Ovary (tissue), 9 donors: ENCODE data around the gene DDX4. TPM values are rescaled to one million over a fixed set of nuclear protein-coding genes. Genes with fewer than 3 reads are reported as not detected.

ENCODE experiments used
- DNase-seq, 5 donors: peaks; one replicate each; pipeline ENCODE4 v3.0.0-alpha.2; 2019 to 2020
- H3K27ac ChIP-seq, 2 donors: fragments of 200-600 bp; one replicate each; pipeline versions ENCODE4 v1.5.1 to v1.8.0; 2019 to 2022
- H3K27me3 ChIP-seq: fragments of 200-600 bp; one replicate; pipeline ENCODE4 v1.8.0; 2022
- H3K36me3 ChIP-seq: fragments of 200-600 bp; sonication (generic); one replicate; pipeline ENCODE4 v1.5.1; 2019
- H3K4me1 ChIP-seq: one replicate; pipeline ENCODE4 v1.8.1; 2013; ENCODE audit warnings: mild to moderate bottlenecking, moderate library complexity; ENCODE audit not compliant: insufficient read depth
- H3K4me3 ChIP-seq: fragments of 200-600 bp; sonication (generic); one replicate; pipeline ENCODE4 v1.5.1; 2017
- H3K9me3 ChIP-seq, 2 donors: fragments of 200-600 bp in 1 of 2; sonication (generic) in 1 of 2; one replicate each; pipeline versions ENCODE4 v1.5.1 to v1.8.1; 2013 to 2019; ENCODE audit warnings: mild to moderate bottlenecking in 1 of 2, moderate library complexity in 1 of 2
- CTCF ChIP-seq, 3 donors: fragments of 450-650 bp in 2 of 3; fragments of 200-600 bp in 1 of 3; IDR thresholded peaks; one replicate each; pipeline versions ENCODE4 v1.5.1 to v1.8.0; 2016 to 2022; ENCODE audit warnings: antibody characterized with exemption in 3 of 3, mild to moderate bottlenecking in 1 of 3
- EP300 ChIP-seq: sonication (generic); formaldehyde crosslinking; IDR thresholded peaks from one replicate; pipeline ENCODE4 v1.6.1; 2017; ENCODE audit warnings: antibody characterized with exemption
- POLR2A ChIP-seq: fragments of 450-650 bp; IDR thresholded peaks from one replicate; pipeline ENCODE4 v1.6.1; 2017; ENCODE audit warnings: antibody characterized with exemption, mild to moderate bottlenecking, moderate library complexity
- WGBS, 3 donors: extraction: QIAGEN DNeasy Blood & Tissue Kit in 1 of 3; methylation state at CpG; one replicate each; pipeline versions ENCODE4 v1.1.5 to v1.1.7; 2013 to 2017; 5-methylcytosine and 5-hydroxymethylcytosine counted together
- intact Hi-C, 4 donors: fragments of 100-400 bp; cut with DNase I; formaldehyde crosslinking; loops; one replicate each; pipeline versions ENCODE4 v1.11.0 to v1.15.1; 2022 to 2023
- polyA plus RNA-seq, 2 donors: library from polyadenylated mRNA; stranded (reverse); fragments of 200-250 nt in 1 of 2; fragments of 350-450 nt in 1 of 2; fragmentation: Illumina TruSeq in 1 of 2; extraction: RNeasy Lipid Tissue Mini Kit (QIAGEN cat#74804) in 1 of 2; gene quantifications; one replicate each; pipeline ENCODE4 v1.2.3, GENCODE V29; 2013 to 2014
- total RNA-seq, 7 donors: library from RNA; depleted of rRNA in 2 of 7; stranded (reverse); fragments of >200 nt in 2 of 7; fragmentation: NEBNext Ultra II Directional in 3 of 7; extraction: Animal tissue kit (Norgen Biotek cat#: 25700) in 3 of 7; gene quantifications; one replicate each; pipeline versions ENCODE4 v1.1.0 to v1.2.4, GENCODE V29; 2016 to 2023
- donor health status: DM: no; HTN: no; CAD: no; lungs with moderate emphysema.
- donor health status: DM: no; HTN: no; CAD: no.
- donor health status: Bipolar disorder and iron deficiency.
- donor health status: DM: yes; HTN: yes; CAD: no.
- donor health status: DM: no; HTN: no; CAD: no.
- donor health status: DM: yes; HTN: yes; CAD: no.

The DDX4 gene
- total and polyA plus RNA-seq, 9 donors = 0.63 TPM; not detected in 8

- TF ChIP-seq EP300 (no peak), CTCF (IDR thresholded peaks at IDR 0.05) (no peak), POLR2A (no peak)
- Histone ChIP-seq H3K27ac (no peak overlapping the region), H3K4me1 (no peaks in the 10 kb centered on the region), H3K4me3 (no peak overlapping the region), H3K36me3 (no peaks in the 10 kb centered on the region), H3K27me3 (no peaks in the 10 kb centered on the region), H3K9me3 (no peaks in the 10 kb centered on the region)
- 86 to 92% (median 86%) methylated on average over 2 of the region's 2 CpGs for WGBS, 3 donors
- intact Hi-C loops = no loop called here
- DNase-seq = no peak
These were observed 120.2 kb downstream of the DDX4 start for GRCh38 chr5:55858104-55858503.

GRCh38 chr5:55860288-55860687 is 122.4 kb downstream of the DDX4 start:
- intact Hi-C loops = no loop called here

GRCh38 chr5:55860709-55861108 is 122.8 kb downstream of the DDX4 start:
- Histone ChIP-seq H3K4me3 (no peak overlapping the region), H3K4me1 (no peaks in the 10 kb centered on the region), H3K27me3 (no peaks in the 10 kb centered on the region), H3K36me3 (no peaks in the 10 kb centered on the region), H3K27ac (no peak overlapping the region), H3K9me3 (no peaks in the 10 kb centered on the region)
- WGBS, 3 donors = 73 to 83% (median 79%) methylated on average over 4 of the region's 4 CpGs
- DNase-seq = no peak
- TF ChIP-seq POLR2A (no peak), CTCF (IDR thresholded peaks at IDR 0.05) (no peak)
- intact Hi-C loops = no loop called here

More at GRCh38 chr5:55860288-55860687, 122.4 kb downstream of the DDX4 start:
- H3K27me3 ChIP-seq = no peaks in the 10 kb centered on the region
- 56 to 76% (median 74%) methylated on average over 3 of the region's 3 CpGs for WGBS, 3 donors
- DNase-seq = no peak
- no peak overlapping the region for H3K4me3 ChIP-seq
- no peak for TF ChIP-seq POLR2A
- TF ChIP-seq CTCF (IDR thresholded peaks at IDR 0.05) = no peak
- no peak for TF ChIP-seq EP300
- no peaks in the 10 kb centered on the region for H3K36me3 ChIP-seq
- no peak overlapping the region for H3K27ac ChIP-seq
- H3K9me3 ChIP-seq = no peaks in the 10 kb centered on the region
- H3K4me1 ChIP-seq = no peaks in the 10 kb centered on the region

GRCh38 chr5:55864606-55865541 is 127.0 kb downstream of the DDX4 start:
- Histone ChIP-seq H3K27me3 (no peaks in the 10 kb centered on the region), H3K36me3 (no peaks in the 10 kb centered on the region), H3K9me3 (no peaks in the 10 kb centered on the region), H3K4me3 (no peak overlapping the region), H3K4me1 (no peaks in the 10 kb centered on the region), H3K27ac (no peak overlapping the region)
- WGBS, 3 donors = 73 to 76% (median 74%) methylated on average over 9 of the region's 9 CpGs
- no peak for DNase-seq
- intact Hi-C loops = no loop called here
- TF ChIP-seq EP300 = no peak
- TF ChIP-seq POLR2A = no peak
- TF ChIP-seq CTCF (IDR thresholded peaks at IDR 0.05) = no peak
